Tibial nerve (tissue), 4 donors: ENCODE measurements around the gene CDK15. TPM values are rescaled to one million over a fixed set of nuclear protein-coding genes. Genes with fewer than 3 reads are reported as not detected.
"Not testable (repeated sequence)": the region's sequence is repeated elsewhere in the genome, so short reads cannot be mapped to it uniquely, and the experiment has no call there.

ENCODE experiments used
- DNase-seq, 2 donors: peaks; one replicate each; pipeline ENCODE4 v3.0.0-alpha.2; 2019; ENCODE audit warnings: low spot score in 2 of 2
- H3K27ac ChIP-seq, 4 donors: fragments of 200-600 bp; sonication (generic) in 3 of 4; one replicate each; pipeline ENCODE4 v1.5.1; 2017 to 2019; ENCODE audit warnings: mild to moderate bottlenecking in 1 of 4
- H3K27me3 ChIP-seq, 2 donors: fragments of 200-600 bp; sonication (generic) in 1 of 2; one replicate each; pipeline versions ENCODE4 v1.5.1 to v1.6.0; 2017 to 2019
- H3K36me3 ChIP-seq, 3 donors: fragments of 200-600 bp; sonication (generic); one replicate each; pipeline ENCODE4 v1.5.1; 2018 to 2019
- H3K4me1 ChIP-seq, 4 donors: fragments of 200-600 bp; sonication (generic) in 3 of 4; one replicate each; pipeline ENCODE4 v1.5.1; 2017 to 2019
- H3K4me3 ChIP-seq, 4 donors: fragments of 200-600 bp; sonication (generic) in 3 of 4; one replicate each; pipeline ENCODE4 v1.5.1; 2017 to 2019; ENCODE audit warnings: mild to moderate bottlenecking in 1 of 4, moderate library complexity in 1 of 4
- H3K9me3 ChIP-seq, 4 donors: fragments of 200-600 bp; sonication (generic) in 3 of 4; one replicate each; pipeline ENCODE4 v1.5.1; 2017 to 2019
- CTCF ChIP-seq, 5 experiments: fragments of 200-600 bp in 3 of 5; fragments of 450-650 bp in 2 of 5; sonication (generic) in 3 of 5; IDR thresholded peaks; one replicate each; pipeline ENCODE4 v1.5.1; 2016 to 2019; ENCODE audit warnings: antibody characterized with exemption in 5 of 5, mild to moderate bottlenecking in 3 of 5, moderate library complexity in 2 of 5
- EP300 ChIP-seq, 2 donors: sonication (generic); formaldehyde crosslinking; IDR thresholded peaks; one replicate each; pipeline ENCODE4 v1.6.1; 2017; ENCODE audit warnings: antibody characterized with exemption in 2 of 2, mild to moderate bottlenecking in 1 of 2
- POLR2A ChIP-seq, 2 donors: fragments of 450-650 bp; IDR thresholded peaks; one replicate each; pipeline ENCODE4 v1.6.1; 2017; ENCODE audit warnings: antibody characterized with exemption in 2 of 2, mild to moderate bottlenecking in 2 of 2, moderate library complexity in 2 of 2
- WGBS, 2 donors: methylation state at CpG; one replicate each; pipeline ENCODE4 v1.1.5; 2018; 5-methylcytosine and 5-hydroxymethylcytosine counted together
- total RNA-seq, 4 donors: library from RNA; depleted of rRNA; stranded (reverse); fragments of >200 nt; gene quantifications; one replicate each; pipeline ENCODE4 v1.1.0, GENCODE V29; 2016

Gene CDK15
- total RNA-seq, 4 donors from 2014 or later, result 0.90 to 6.5 (median 1.4) TPM

- DNase-seq, result no peak
- Histone ChIP-seq H3K27ac (no peak overlapping the region), H3K27me3 (no peaks in the 10 kb centered on the region), H3K4me3 (no peak overlapping the region), H3K4me1 (no peaks in the 10 kb centered on the region), H3K9me3 (no peaks in the 10 kb centered on the region), H3K36me3 (no peaks in the 10 kb centered on the region)
- TF ChIP-seq CTCF (IDR thresholded peaks at IDR 0.05) (no peak), POLR2A (IDR thresholded peaks at IDR 0.05) (no peak), EP300 (IDR thresholded peaks at IDR 0.05) (no peak)
- WGBS, 2 donors, result 76 to 79% methylated on average over 7 of the region's 7 CpGs
Observed at GRCh38 chr2:201798252-201798913, 8.0 kb upstream of the CDK15 start.

- DNase-seq, H3K27ac ChIP-seq, H3K27me3 ChIP-seq, H3K4me3 ChIP-seq, H3K9me3 ChIP-seq, H3K36me3 ChIP-seq, H3K4me1 ChIP-seq: not testable (repeated sequence)
- WGBS, 2 donors, result 69 to 81% methylated on average over 2 of the region's 2 CpGs
Observed at GRCh38 chr2:201798914-201799285, 7.4 kb upstream of the CDK15 start.

DNA sequence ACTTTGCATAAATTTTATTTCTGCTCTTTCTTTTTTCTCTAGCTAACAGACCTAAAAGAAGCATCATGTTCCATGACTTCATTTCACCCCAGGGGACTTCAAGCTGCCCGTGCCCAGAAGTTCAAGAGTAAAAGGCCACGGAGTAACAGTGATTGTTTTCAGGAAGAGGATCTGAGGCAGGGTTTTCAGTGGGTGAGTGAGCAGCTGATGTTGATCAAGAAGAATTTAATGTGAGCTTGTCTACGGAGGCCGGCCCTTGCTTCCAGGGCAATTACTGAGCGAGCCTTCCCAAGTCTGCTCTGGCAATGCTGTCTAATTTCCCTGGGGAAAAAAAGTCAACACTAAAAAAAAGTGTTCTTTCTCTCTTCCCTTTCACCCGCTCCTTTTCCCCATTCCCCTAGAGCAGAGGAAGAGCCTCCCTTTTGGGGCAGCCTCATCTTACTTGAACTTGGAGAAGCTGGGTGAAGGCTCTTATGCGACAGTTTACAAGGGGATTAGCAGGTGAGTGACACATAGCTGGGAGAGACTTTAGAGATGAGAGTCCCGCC lies 1.2 kb downstream of the CDK15 start:
- DNase-seq, result peak; percentile 57 to 68

GRCh38 chr2:201808027-201808426 lies 1.7 kb downstream of the CDK15 start:
- H3K27me3 ChIP-seq, result no peaks in the 10 kb centered on the region
- no peaks in the 10 kb centered on the region for H3K36me3 ChIP-seq
- peak overlapping the region in 3 of 4 donors; percentile 38 to 81 (median 81) for H3K27ac ChIP-seq
- H3K9me3 ChIP-seq, result no peaks in the 10 kb centered on the region
- no peak overlapping the region for H3K4me3 ChIP-seq
- H3K4me1 ChIP-seq, result peaks cover 0 to 27% (median 3%) of the 10 kb centered on the region in 4 donors
- TF ChIP-seq POLR2A (IDR thresholded peaks at IDR 0.05) (no peak), CTCF (IDR thresholded peaks at IDR 0.05) (no peak), EP300 (IDR thresholded peaks at IDR 0.05) (no peak)
- DNase-seq, result no peak
- 46 to 53% methylated on average over 2 of the region's 2 CpGs for WGBS, 2 donors

More for the DNA sequence above, 1.2 kb downstream of the CDK15 start:
- H3K27ac ChIP-seq, result peak overlapping the region in 3 of 4 donors; percentile 38 to 81 (median 81)
- no peak overlapping the region for H3K4me3 ChIP-seq
- 26 to 29% methylated on average over 8 of the region's 8 CpGs for WGBS, 2 donors
- no peaks in the 10 kb centered on the region for H3K27me3 ChIP-seq
- no peak for TF ChIP-seq POLR2A (IDR thresholded peaks at IDR 0.05)
- TF ChIP-seq EP300 (IDR thresholded peaks at IDR 0.05), result peak in 1 of 2 donors; percentile 74
- H3K9me3 ChIP-seq, result no peaks in the 10 kb centered on the region
- H3K4me1 ChIP-seq, result peaks cover 0 to 27% (median 3%) of the 10 kb centered on the region in 4 donors
- H3K36me3 ChIP-seq, result no peaks in the 10 kb centered on the region

- no peaks in the 10 kb centered on the region for H3K9me3 ChIP-seq
- peaks cover 0 to 30% (median 3%) of the 10 kb centered on the region in 4 donors for H3K4me1 ChIP-seq
- 70 to 83% methylated on average over 3 to 4 of the region's 4 CpGs for WGBS, 2 donors
- no peak overlapping the region for H3K4me3 ChIP-seq
- H3K36me3 ChIP-seq, result no peaks in the 10 kb centered on the region
- no peaks in the 10 kb centered on the region for H3K27me3 ChIP-seq
- DNase-seq, result no peak
- TF ChIP-seq EP300 (IDR thresholded peaks at IDR 0.05) (no peak), POLR2A (IDR thresholded peaks at IDR 0.05) (no peak), CTCF (IDR thresholded peaks at IDR 0.05) (no peak)
- H3K27ac ChIP-seq, result no peak overlapping the region
Observed at GRCh38 chr2:201809633-201810032, 3.3 kb downstream of the CDK15 start.

DNA sequence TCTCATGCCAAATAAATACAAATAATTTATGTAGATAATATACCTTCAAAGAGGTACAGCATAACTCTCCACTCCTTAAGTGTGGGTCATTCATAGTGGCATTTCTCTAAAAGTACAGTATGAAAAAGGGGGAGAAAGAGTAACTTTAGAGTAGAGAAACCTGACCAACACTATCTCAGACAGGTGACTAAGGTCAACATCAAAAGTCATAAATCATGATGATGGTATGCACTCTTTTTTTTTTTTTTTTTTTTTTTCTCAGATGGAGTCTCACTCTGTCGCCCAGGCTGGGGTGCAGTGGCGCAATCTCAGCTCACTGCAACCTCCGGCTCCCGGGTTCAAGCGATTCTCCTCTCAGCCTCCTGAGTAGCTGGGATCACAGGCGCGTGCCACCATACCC lies 4.3 kb downstream of the CDK15 start:
- DNase-seq, H3K4me3 ChIP-seq, H3K27me3 ChIP-seq, H3K9me3 ChIP-seq, H3K36me3 ChIP-seq, H3K27ac ChIP-seq: not testable (repeated sequence)
- 95 to 96% methylated on average over 7 of the region's 7 CpGs for WGBS, 2 donors
- peaks cover 0 to 30% (median 3%) of the 10 kb centered on the region in 4 donors for H3K4me1 ChIP-seq
